Gastroesophageal sphincter (tissue), 3 donors: Measurements from ENCODE around the gene AATK.

ENCODE experiments used
- EP300 ChIP-seq: sonication (generic); formaldehyde crosslinking; IDR thresholded peaks from one replicate; pipeline ENCODE4 v1.6.1; 2017; ENCODE audit warnings: antibody characterized with exemption, mild to moderate bottlenecking
- TF ChIP-seq, protein P1 (sequence below), 4 experiments: fragments of 200-600 bp in 2 of 4; fragments of 450-650 bp in 2 of 4; sonication (generic) in 1 of 4; IDR thresholded peaks; one replicate each; pipeline ENCODE4 v1.5.1; 2017 to 2019; ENCODE audit warnings: antibody characterized with exemption in 4 of 4, mild to moderate bottlenecking in 2 of 4, moderate library complexity in 2 of 4

DNA sequence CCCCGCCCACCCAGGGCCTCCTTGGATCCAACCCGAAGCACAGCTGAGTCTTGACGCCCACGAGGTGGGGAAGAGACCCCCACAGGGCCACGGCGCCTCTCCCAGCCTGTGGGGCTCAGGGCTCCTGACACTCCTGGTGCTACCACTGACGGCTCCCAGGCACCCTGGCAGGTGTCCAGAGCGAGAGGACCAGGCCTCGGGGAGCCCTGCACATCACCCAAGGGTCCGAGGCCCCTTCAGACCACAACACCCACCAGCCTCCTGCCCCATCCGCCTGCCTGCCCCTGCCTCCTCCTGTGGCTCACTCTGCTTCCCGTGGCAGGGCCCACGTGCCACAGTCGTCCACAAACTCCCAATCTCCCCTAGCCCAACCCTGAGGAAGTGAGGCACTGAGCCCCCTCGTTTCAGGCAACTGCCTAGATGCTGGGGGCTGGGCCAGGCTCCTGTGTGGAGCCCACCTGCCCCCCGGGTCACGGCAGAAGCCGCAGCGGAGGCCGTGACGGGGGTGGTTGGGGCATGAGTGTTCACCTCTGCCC is 28.3 kb upstream of the AATK start:
- TF ChIP-seq, protein P1, sequence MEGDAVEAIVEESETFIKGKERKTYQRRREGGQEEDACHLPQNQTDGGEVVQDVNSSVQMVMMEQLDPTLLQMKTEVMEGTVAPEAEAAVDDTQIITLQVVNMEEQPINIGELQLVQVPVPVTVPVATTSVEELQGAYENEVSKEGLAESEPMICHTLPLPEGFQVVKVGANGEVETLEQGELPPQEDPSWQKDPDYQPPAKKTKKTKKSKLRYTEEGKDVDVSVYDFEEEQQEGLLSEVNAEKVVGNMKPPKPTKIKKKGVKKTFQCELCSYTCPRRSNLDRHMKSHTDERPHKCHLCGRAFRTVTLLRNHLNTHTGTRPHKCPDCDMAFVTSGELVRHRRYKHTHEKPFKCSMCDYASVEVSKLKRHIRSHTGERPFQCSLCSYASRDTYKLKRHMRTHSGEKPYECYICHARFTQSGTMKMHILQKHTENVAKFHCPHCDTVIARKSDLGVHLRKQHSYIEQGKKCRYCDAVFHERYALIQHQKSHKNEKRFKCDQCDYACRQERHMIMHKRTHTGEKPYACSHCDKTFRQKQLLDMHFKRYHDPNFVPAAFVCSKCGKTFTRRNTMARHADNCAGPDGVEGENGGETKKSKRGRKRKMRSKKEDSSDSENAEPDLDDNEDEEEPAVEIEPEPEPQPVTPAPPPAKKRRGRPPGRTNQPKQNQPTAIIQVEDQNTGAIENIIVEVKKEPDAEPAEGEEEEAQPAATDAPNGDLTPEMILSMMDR (IDR thresholded peaks at IDR 0.05): no peak
- TF ChIP-seq EP300: no peak
